ENCODE results near the gene E4F1.

DNA sequence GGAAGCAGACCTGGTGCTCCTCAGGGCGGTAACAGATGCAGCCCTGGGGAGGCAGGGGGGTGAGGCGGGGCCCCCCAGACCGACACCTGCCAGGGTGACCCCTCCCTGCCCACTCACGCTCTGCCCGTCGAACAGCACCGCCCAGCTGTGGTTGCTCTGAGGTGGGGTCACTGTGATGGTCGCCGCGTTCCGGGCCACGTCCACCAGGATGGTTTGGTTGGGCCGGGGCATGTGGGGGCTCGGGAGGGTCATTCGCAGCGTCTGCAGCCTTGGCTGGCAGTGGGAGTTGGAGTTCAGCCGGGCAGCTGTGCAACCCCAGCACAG, 13.4 kb upstream of the E4F1 start:
- TF ChIP-seq RFX5 (IDR thresholded peaks at IDR 0.05; ENCODE audit: low read depth, low read length) (no peak), FOXP1 (CRISPR knock-in tag; IDR thresholded peaks at IDR 0.05) (no peak), HMG20A (CRISPR knock-in tag; conservative IDR thresholded peaks at IDR 0.05) (no peak), CBX2 (IDR thresholded peaks at IDR 0.05; ENCODE audit: insufficient read depth, low read length, poor library complexity, severe bottlenecking) (no peak), EP300 (IDR thresholded peaks at IDR 0.05; ENCODE audit: low read length) (no peak), POLR2AphosphoS5 (IDR thresholded peaks at IDR 0.05; ENCODE audit: control insufficient read depth, insufficient read depth, low read depth, low read length) (peak; percentile 2; the same call in 1 of the 2 replicates), ZNF584 (CRISPR knock-in tag; IDR thresholded peaks at IDR 0.05; ENCODE audit: low read depth) (no peak), RUNX1 (IDR thresholded peaks at IDR 0.05; ENCODE audit: low read depth) (no peak), YY1 (IDR thresholded peaks at IDR 0.05; ENCODE audit: borderline replicate concordance in 1 of 3, control insufficient read depth in 1 of 3, extremely low read depth in 1 of 3, insufficient read depth in 3 of 3, insufficient read length in 1 of 3, insufficient replicate concordance in 2 of 3, low read depth in 1 of 3, low read length in 2 of 3) (no peak), ZNF347 (CRISPR knock-in tag; IDR thresholded peaks at IDR 0.05; ENCODE audit: low read depth) (no peak), RCOR1 (IDR thresholded peaks at IDR 0.05; ENCODE audit: borderline replicate concordance in 1 of 2, low read depth in 2 of 2, low read length in 2 of 2) (no peak)
- TF ChIP-seq, protein P1, sequence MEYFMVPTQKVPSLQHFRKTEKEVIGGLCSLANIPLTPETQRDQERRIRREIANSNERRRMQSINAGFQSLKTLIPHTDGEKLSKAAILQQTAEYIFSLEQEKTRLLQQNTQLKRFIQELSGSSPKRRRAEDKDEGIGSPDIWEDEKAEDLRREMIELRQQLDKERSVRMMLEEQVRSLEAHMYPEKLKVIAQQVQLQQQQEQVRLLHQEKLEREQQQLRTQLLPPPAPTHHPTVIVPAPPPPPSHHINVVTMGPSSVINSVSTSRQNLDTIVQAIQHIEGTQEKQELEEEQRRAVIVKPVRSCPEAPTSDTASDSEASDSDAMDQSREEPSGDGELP (CRISPR knock-in tag; IDR thresholded peaks at IDR 0.05; ENCODE audit: borderline replicate concordance): no peak
- TF ChIP-seq, protein P2, sequence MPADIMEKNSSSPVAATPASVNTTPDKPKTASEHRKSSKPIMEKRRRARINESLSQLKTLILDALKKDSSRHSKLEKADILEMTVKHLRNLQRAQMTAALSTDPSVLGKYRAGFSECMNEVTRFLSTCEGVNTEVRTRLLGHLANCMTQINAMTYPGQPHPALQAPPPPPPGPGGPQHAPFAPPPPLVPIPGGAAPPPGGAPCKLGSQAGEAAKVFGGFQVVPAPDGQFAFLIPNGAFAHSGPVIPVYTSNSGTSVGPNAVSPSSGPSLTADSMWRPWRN (IDR thresholded peaks at IDR 0.05; ENCODE audit: low read depth): no peak

Data from K562 (cell line).